ENCODE results near the gene SERTAD4.

SERTAD4 gene

DNA sequence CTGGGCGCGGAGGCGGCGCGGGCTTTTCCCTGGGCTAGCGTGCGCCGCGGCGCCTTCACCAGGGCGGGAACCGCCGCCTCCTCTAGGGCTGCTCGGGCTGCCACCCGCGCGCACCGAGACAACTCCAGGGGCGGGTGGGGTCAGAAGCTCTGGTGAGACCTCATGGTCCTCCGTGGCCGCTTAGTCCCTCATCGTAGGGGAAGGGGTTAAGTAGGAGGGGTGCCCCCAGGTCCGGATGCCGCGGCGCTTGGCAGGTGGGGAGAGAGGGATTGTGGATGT lies 559 bp downstream of the SERTAD4 start:
- DNase-seq (ENCODE audit: low read depth), result no peak

- DNase-seq (ENCODE audit: low read depth), result no peak
These were observed 1.1 kb downstream of the SERTAD4 start for GRCh38 chr1:210233495-210234328.

- no peak for DNase-seq (ENCODE audit: low read depth)
These were observed 1.7 kb downstream of the SERTAD4 start for GRCh38 chr1:210234329-210234757.

DNA sequence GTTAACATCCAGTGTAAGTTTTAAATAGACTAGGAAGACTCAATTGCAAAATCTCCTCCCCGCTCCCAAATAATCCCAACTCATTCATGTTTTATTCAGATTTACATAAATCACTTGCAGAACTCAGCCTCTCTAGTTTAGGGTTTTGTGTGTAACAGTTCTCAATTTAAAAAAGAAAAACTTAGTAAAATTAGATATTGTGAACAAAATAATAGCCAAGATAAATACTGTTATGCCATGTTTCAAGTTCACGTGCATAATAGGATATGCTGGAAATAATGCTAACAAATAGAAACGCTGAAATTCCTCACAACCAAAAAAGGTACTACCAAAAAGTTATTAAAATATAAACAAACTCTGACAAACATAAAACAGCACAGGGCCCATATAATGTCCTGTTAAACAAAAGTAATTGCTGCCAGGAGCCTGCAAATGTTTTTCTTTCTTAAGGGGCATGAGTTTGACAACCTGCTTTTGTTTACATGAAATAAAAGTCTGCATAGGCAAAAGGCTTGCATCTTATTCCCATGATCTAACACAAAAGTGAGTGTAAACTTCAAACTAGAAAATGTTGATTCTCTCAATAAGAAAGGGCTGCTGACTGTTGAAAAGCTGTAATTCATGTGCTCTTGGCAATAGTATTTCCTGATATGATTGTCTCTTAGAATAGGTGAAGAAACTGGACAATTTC lies 2.9 kb downstream of the SERTAD4 start:
- no peak for DNase-seq (ENCODE audit: low read depth)

DNA sequence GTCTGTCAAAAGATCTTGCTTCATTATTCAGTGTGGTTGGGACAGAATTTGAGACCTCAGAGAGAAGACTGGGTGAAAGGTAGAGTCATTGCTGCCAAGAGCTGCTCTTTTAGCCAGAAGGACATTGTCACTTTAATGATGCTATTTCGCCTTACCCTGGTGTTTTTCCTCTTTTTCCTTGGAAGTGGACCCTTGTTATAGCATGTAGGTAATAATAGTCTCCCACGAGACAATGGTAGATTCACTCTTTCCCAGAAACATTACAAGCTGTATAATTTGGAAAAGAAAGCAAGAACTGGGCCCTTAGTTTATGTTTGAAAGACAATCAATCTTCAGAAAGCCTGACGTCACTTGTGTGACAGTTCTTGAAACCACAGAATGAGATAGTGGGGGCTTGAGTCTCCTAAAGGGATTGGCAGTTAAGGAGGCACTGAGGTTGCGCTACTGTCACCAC lies 3.8 kb downstream of the SERTAD4 start:
- no peak for DNase-seq (ENCODE audit: low read depth)

DNA sequence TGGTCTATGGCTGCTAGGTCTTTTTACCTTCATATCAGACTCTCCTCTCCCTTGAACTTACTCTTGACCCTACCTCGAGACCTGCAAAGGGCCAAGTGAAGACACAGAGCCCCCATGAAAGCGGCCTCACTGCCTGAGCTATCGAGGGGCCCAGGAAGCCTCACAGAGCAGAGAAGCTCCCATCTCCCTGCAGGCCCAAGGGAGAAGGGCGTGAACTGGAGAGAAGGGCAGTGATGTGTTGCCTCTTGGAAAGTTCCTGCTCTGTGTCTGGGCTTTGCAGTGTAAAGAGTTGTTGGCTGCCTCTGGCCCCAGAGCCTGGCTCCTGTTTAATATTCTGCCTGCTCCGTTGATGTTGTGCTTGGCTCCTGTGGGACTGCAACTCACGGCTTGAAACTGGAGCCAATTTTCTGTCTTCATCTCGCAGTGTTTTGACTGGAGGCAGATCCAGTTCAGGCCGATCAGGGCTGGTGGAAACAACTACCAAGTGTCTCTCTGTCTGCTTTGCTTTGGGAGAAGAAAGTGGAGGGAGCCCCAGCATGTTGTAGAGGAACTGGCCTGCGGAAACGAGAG lies 4.3 kb downstream of the SERTAD4 start:
- no peak for DNase-seq (ENCODE audit: low read depth)

DNA sequence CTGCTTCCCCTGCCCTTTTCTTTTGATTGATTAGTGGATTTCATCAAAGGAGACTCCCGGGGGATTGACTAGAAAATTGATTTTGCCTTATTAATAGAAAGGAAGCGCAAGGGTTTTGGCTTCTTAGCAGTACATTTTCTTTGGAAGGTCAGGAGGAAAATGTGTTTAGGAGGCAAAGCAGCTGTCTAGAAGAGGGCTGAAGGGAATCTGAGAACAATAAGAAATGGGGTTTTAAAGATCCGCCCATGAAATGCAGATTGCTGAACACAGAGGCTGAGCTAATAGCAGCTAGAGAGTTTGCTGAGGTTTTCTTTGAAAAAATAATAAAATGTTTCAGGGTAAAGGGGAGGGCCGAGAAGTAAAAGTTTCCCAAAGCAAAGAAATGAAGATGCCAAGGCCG lies 4.9 kb downstream of the SERTAD4 start:
- no peak for DNase-seq (ENCODE audit: low read depth)

GRCh38 chr1:210237981-210238380 lies 5.4 kb downstream of the SERTAD4 start:
- no peak for DNase-seq (ENCODE audit: low read depth)

- DNase-seq (ENCODE audit: low read depth), result no peak
These were observed 6.9 kb downstream of the SERTAD4 start for GRCh38 chr1:210239349-210240111.

DNA sequence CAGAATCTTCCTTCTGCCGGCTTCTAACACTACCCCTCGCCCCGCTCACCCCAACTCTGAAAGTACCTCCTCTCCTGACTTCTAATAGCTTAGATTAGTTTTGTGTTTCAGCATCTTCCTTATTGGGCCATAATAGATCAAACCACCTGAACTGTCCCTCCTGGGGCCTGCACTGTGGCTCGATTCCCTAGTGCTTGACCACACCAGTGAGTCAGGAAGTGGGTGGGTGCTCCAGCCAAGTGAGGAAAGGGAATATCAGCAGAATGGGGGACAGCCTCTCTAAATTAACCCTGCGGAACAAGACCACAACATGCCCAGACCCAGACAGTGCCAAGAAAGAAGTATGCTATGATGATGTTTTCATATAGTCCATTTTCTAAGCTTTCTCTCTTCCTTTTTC lies 8.5 kb downstream of the SERTAD4 start:
- no peak for DNase-seq (ENCODE audit: low read depth)

GRCh38 chr1:210244746-210245367 lies 12.3 kb downstream of the SERTAD4 start:
- DNase-seq (ENCODE audit: low read depth), result no peak

- DNase-seq (ENCODE audit: low read depth), result no peak
These were observed 13.9 kb downstream of the SERTAD4 start for GRCh38 chr1:210246447-210246846.

DNA sequence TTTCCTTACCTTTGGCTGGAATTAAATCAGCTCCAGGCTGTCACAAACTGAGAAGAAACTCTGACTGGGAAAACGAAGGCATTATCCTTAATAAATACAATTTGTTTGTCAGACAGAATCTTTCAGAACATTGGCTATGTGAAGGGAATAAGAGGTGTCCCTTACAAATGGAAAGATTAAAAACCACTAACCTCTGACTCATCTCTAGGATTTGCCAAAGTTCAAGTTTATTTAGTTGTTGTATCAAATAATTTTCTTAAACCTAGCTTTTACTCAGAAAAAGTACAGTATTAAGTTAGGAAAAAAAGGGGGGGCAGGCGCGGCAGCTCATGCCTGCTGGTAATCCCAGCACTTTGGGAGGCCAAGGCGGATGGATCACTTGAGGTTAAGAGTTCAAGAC lies 15.7 kb downstream of the SERTAD4 start:
- no peak for DNase-seq (ENCODE audit: low read depth)

DNA sequence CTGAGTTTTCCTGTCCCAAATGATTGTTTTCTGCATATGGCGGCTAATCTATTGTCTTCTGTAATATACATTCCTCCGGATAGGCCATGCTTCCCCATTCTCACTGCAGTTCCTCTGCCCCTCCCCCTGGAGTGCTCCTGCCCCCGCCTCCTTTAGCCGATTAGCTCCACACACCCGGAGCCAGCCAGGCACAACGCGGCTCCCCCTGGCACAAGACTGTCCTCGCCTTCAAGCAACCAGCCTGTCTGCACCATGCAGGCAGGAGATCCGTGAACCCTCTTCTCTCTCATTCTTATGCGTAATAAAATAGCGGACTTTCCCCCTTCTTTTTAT lies 18.0 kb downstream of the SERTAD4 start:
- DNase-seq (ENCODE audit: low read depth), result no peak

- peak; percentile 23 for DNase-seq (ENCODE audit: low read depth)
These were observed 18.5 kb downstream of the SERTAD4 start for GRCh38 chr1:210250998-210251679.

GRCh38 chr1:210251680-210252490 lies 19.3 kb downstream of the SERTAD4 start:
- DNase-seq (ENCODE audit: low read depth), result no peak

GRCh38 chr1:210252621-210253051 lies 20.0 kb downstream of the SERTAD4 start:
- no peak for DNase-seq (ENCODE audit: low read depth)

- no peak for DNase-seq (ENCODE audit: low read depth)
These were observed 21.7 kb downstream of the SERTAD4 start for GRCh38 chr1:210254298-210254697.

DNA sequence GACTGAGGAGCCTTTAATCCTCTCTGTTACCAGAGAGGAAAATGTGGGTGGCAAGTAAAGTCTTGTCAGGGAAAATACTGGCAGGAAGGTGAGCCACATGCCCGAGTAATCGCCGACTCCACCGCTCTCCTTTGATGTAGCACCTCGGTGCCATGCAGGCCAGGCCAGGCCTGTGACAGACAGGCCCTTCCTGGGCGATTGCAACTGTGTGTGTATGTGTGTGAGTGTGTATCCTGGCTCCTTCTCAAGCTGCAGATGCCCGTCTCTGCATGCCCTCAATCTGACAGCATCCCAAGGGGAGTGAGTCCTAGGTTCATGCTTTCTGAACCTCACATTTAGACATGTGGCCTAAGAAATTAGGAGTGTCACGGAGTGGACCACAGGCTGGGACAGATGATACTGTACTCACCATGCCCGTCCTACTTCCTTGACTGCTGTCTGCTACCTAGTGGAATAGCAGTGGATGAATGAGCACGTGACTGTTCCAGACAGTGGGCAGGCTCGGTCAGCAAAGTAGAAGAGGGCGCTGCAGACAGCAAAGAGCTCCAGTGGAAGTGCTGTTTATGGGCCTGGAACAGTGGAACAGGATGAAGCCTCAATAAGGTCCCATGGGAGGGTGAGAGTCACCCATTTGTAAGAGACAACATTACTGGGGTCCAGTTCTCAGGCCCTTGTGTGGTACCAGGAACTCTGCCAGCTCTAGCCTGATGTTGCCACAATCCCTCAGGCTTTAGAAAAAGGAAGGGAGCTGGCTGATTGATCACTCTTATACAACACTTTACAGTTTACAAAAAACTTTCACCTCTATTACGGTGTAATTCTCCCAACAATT lies 25.3 kb downstream of the SERTAD4 start:
- DNase-seq (ENCODE audit: low read depth), result no peak

DNA sequence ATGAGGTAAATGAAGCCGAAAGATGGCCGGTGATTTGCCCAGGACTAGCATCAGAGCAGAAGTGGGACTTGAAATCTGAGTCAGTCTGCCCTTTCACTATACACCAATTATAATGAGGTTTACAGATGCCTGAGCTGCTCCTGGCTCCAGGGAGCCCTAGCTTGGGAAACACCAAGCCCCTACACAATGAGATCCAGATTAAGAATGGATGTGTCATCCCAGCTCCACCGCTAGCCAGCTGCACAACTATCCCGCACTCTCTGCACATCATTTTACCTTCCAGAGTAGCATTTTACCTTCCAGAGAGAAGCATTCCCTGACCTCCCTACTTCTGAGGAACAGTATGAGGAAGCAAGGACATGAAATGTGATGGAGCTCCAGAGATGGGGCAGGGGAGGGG lies 27.0 kb downstream of the SERTAD4 start:
- DNase-seq (ENCODE audit: low read depth), result no peak
